Suprapubic skin (tissue), 4 donors: ENCODE results near the gene ZEB2. TPM values are rescaled to one million over a fixed set of nuclear protein-coding genes. Genes with fewer than 3 reads are reported as not detected.

Experiments
- DNase-seq, 2 donors: peaks; one replicate each; pipeline ENCODE4 v3.0.0-alpha.2; 2019; ENCODE audit warnings: low spot score in 2 of 2
- H3K27ac ChIP-seq: fragments of 200-600 bp; sonication (generic); one replicate; pipeline ENCODE4 v1.5.1; 2019
- H3K27me3 ChIP-seq: fragments of 200-600 bp; sonication (generic); one replicate; pipeline ENCODE4 v1.5.1; 2019
- H3K36me3 ChIP-seq: fragments of 200-600 bp; sonication (generic); one replicate; pipeline ENCODE4 v1.5.1; 2019
- H3K4me1 ChIP-seq: fragments of 200-600 bp; sonication (generic); one replicate; pipeline ENCODE4 v1.5.1; 2019
- H3K4me3 ChIP-seq: fragments of 200-600 bp; sonication (generic); one replicate; pipeline ENCODE4 v1.5.1; 2019; ENCODE audit warnings: mild to moderate bottlenecking
- H3K9me3 ChIP-seq: fragments of 200-600 bp; sonication (generic); one replicate; pipeline ENCODE4 v1.5.1; 2019
- EP300 ChIP-seq: sonication (generic); formaldehyde crosslinking; IDR thresholded peaks from one replicate; pipeline ENCODE4 v1.6.1; 2017; ENCODE audit warnings: antibody characterized with exemption
- POLR2A ChIP-seq, 2 donors: fragments of 450-650 bp; IDR thresholded peaks; one replicate each; pipeline ENCODE4 v1.6.1; 2017; ENCODE audit warnings: antibody characterized with exemption in 2 of 2, mild to moderate bottlenecking in 2 of 2, moderate library complexity in 2 of 2
- POLR2AphosphoS5 ChIP-seq, 3 donors: sonication (generic); formaldehyde crosslinking; IDR thresholded peaks; one replicate each; pipeline ENCODE4 v1.6.1; 2017; ENCODE audit warnings: antibody characterized with exemption in 3 of 3
- WGBS: methylation state at CpG from one replicate; pipeline ENCODE4 v1.1.5; 2018; 5-methylcytosine and 5-hydroxymethylcytosine counted together
- total RNA-seq, 4 donors: library from RNA; depleted of rRNA; stranded (reverse); fragments of >200 nt; gene quantifications; one replicate each; pipeline ENCODE4 v1.1.0, GENCODE V29; 2016
- TF ChIP-seq, protein P1 (sequence below), 2 donors: fragments of 200-600 bp in 1 of 2; fragments of 450-650 bp in 1 of 2; sonication (generic) in 1 of 2; IDR thresholded peaks; one replicate each; pipeline ENCODE4 v1.5.1; 2016 to 2019; ENCODE audit warnings: antibody characterized with exemption in 2 of 2, mild to moderate bottlenecking in 1 of 2, moderate library complexity in 1 of 2

Gene ZEB2
- total RNA-seq, 4 donors from 2014 or later: 16.3 to 43.7 (median 34.5) TPM

DNA sequence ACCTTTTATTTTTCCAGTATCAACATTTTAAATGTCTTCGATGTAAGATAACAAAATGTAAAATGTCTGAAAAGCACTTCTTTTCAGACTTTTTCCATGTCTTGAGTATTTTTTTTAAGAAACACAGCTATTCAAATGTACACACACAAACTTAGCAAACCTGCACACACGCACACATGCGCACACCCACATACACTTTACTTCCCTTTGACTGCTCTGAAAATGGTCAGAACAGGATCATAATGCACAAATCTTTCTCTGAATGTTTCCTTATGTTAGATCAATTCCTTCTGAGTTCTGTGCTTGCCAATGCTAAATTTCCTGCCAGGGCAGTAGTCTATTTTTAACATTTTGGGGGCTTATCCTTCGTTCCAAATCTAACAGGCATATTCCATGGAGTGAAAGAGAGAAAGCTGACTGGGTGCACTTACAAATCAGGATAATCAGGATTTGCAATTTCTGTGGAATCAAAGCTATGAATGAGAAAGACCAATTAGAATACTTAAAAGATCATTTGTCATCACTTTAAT, 136.3 kb downstream of the ZEB2 start:
- Histone ChIP-seq H3K36me3 (no peaks in the 10 kb centered on the region), H3K4me1 (no peaks in the 10 kb centered on the region), H3K4me3 (no peak overlapping the region), H3K27ac (no peak overlapping the region), H3K27me3 (no peaks in the 10 kb centered on the region), H3K9me3 (no peaks in the 10 kb centered on the region)
- no peak for DNase-seq
- 74% methylated on average over 4 of the region's 4 CpGs for WGBS
- TF ChIP-seq POLR2A (IDR thresholded peaks at IDR 0.05): no peak
- no peak for TF ChIP-seq POLR2AphosphoS5 (IDR thresholded peaks at IDR 0.05)
- TF ChIP-seq, protein P1, sequence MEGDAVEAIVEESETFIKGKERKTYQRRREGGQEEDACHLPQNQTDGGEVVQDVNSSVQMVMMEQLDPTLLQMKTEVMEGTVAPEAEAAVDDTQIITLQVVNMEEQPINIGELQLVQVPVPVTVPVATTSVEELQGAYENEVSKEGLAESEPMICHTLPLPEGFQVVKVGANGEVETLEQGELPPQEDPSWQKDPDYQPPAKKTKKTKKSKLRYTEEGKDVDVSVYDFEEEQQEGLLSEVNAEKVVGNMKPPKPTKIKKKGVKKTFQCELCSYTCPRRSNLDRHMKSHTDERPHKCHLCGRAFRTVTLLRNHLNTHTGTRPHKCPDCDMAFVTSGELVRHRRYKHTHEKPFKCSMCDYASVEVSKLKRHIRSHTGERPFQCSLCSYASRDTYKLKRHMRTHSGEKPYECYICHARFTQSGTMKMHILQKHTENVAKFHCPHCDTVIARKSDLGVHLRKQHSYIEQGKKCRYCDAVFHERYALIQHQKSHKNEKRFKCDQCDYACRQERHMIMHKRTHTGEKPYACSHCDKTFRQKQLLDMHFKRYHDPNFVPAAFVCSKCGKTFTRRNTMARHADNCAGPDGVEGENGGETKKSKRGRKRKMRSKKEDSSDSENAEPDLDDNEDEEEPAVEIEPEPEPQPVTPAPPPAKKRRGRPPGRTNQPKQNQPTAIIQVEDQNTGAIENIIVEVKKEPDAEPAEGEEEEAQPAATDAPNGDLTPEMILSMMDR (IDR thresholded peaks at IDR 0.05): no peak

DNA sequence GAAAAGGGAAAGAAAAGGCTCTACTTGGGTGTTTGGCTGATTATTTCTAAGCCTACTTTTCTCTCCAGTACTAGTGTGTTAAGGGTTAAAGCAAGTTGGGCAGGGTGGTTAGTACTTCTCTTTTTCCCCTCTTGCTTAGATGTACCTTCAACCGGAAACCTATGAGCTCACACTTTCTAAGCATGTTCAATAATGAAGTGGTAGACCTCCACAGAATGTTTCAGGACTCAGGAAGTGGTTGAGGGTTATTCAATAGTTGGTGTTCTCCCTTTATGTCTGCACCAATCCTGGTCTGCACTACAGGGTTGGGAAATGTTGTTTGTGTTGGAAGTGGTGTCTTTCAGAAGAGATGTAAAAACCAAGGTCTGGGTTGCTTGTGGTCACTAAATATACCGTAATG, 137.1 kb downstream of the ZEB2 start:
- H3K9me3 ChIP-seq: no peaks in the 10 kb centered on the region
- DNase-seq: no peak
- H3K4me1 ChIP-seq: no peaks in the 10 kb centered on the region
- 73% methylated on average over 2 of the region's 2 CpGs for WGBS
- no peaks in the 10 kb centered on the region for H3K36me3 ChIP-seq
- no peak overlapping the region for H3K4me3 ChIP-seq
- no peak for TF ChIP-seq POLR2AphosphoS5 (IDR thresholded peaks at IDR 0.05)
- H3K27me3 ChIP-seq: no peaks in the 10 kb centered on the region
- H3K27ac ChIP-seq: no peak overlapping the region

DNA sequence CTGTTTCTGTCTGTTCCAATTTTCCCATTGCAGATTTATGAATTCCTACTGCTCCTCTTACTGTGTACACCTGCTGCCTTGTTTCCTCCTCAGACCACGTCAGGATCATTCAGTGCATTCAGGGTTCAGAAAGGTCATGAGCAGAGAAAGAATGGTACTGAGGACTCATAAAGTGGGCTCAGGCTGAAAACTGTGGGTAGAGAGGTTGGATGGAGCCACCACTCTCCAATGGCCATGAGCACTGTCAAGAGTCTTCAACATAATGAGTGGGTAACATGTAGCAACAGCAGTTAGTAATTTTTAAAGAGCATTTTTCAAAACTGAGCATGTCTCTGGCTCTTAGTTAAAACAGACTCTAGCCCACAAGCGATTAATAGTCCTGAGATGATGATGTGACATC, 138.2 kb downstream of the ZEB2 start:
- Histone ChIP-seq H3K4me3 (no peak overlapping the region), H3K36me3 (no peaks in the 10 kb centered on the region), H3K27ac (no peak overlapping the region), H3K4me1 (no peaks in the 10 kb centered on the region), H3K9me3 (no peaks in the 10 kb centered on the region), H3K27me3 (no peaks in the 10 kb centered on the region)
- DNase-seq: no peak
- TF ChIP-seq POLR2AphosphoS5 (IDR thresholded peaks at IDR 0.05): no peak
- TF ChIP-seq, protein P1 (IDR thresholded peaks at IDR 0.05): no peak
- 76% methylated on average over 2 of the region's 2 CpGs for WGBS

DNA sequence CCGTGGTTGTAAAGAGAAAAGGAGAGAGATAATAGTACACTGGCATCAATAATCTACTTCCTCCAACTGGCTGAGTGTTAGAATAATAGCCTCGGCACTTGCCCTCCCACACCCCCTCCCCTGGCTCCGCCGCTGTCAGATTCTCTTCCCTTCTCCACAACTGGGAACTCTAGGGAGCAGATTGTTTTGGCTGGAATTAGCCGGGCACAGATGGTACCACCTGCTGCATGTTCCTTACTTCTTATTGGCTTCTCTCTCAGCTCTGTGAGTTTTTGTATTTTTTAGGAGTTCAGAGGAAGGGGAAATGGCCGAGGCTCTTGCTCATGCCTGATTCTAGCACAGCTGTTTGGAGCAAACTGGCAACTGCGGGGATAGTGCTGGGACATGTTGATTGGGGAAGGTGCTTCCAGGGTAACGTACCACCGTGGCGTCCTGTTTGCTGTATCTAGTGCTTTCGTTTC, 140.0 kb downstream of the ZEB2 start:
- Histone ChIP-seq H3K36me3 (no peaks in the 10 kb centered on the region), H3K4me3 (no peak overlapping the region), H3K9me3 (no peaks in the 10 kb centered on the region), H3K27ac (peak overlapping the region; percentile 5), H3K4me1 (no peaks in the 10 kb centered on the region), H3K27me3 (no peaks in the 10 kb centered on the region)
- TF ChIP-seq EP300 (no peak), POLR2A (IDR thresholded peaks at IDR 0.05) (no peak), POLR2AphosphoS5 (IDR thresholded peaks at IDR 0.05) (no peak)
- TF ChIP-seq, protein P1 (IDR thresholded peaks at IDR 0.05): no peak
- no peak for DNase-seq
- whole genome bisulfite sequencing: 56% methylated on average over 11 of the region's 11 CpGs

DNA sequence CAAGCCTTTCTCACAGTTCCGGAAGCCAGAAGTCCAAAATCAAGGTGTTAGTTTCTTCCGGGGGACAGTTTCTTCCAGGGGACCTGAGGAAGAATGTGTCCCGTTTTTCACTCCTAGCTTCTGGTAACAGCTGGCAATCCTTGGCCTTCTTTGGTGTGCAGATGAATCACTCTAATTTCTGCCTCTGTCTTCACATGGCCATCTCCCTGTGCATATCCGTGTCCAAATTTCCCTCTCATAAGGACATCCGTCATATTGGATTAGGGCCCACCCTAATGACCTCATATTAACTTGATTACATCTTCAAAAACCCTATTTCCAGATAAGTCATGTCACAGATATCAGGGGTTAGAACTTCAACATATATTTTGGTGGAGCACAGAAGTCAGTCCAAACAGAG, 141.4 kb downstream of the ZEB2 start:
- TF ChIP-seq, protein P1 (IDR thresholded peaks at IDR 0.05): no peak
- TF ChIP-seq POLR2A (IDR thresholded peaks at IDR 0.05) (no peak), EP300 (no peak), POLR2AphosphoS5 (IDR thresholded peaks at IDR 0.05) (no peak)
- Histone ChIP-seq H3K36me3 (no peaks in the 10 kb centered on the region), H3K4me3 (no peak overlapping the region), H3K27ac (peak overlapping the region; percentile 23), H3K9me3 (no peaks in the 10 kb centered on the region), H3K4me1 (no peaks in the 10 kb centered on the region), H3K27me3 (no peaks in the 10 kb centered on the region)
- DNase-seq: no peak
- 75% methylated on average over 5 of the region's 5 CpGs for WGBS

DNA sequence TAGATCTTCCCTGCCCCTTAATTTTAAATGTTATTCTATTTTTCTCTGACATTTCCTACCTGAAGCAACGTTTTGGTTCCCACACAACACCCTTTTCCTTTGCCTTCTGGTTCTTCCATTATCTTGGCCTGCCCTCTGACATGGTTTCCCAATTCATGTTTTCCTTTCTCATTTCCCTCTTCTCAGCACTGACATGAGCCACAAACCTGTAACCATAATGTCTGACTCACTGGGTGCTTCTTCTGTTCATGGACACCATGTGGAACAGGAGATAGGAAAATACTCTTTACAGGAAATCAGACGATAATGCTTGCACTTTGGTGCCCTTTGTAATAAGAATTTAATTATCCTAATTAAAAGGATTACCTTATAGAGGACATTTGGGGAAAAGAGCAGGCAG, 142.0 kb downstream of the ZEB2 start:
- Histone ChIP-seq H3K36me3 (no peaks in the 10 kb centered on the region), H3K9me3 (no peaks in the 10 kb centered on the region), H3K27me3 (no peaks in the 10 kb centered on the region), H3K4me1 (peaks cover 5% of the 10 kb centered on the region), H3K4me3 (no peak overlapping the region), H3K27ac (peak overlapping the region; percentile 23)
- no peak for TF ChIP-seq POLR2AphosphoS5 (IDR thresholded peaks at IDR 0.05)
- no peak for TF ChIP-seq POLR2A (IDR thresholded peaks at IDR 0.05)
- TF ChIP-seq, protein P1 (IDR thresholded peaks at IDR 0.05): no peak
- TF ChIP-seq EP300: no peak
- DNase-seq: no peak
- 66% methylated on average over 2 of the region's 2 CpGs for WGBS
